IMR-90 (cell line): ENCODE data around the gene FNTB. TPM values are rescaled to one million over a fixed set of nuclear protein-coding genes. Genes with fewer than 3 reads are reported as not detected.

Experiments used
- ATAC-seq: fragments of 200-7000 bp; cut with Tn5 transposase; 2 replicates; pipeline ENCODE4 v1.9.1; 2020; ENCODE audit warnings: low read depth, mild to moderate bottlenecking, moderate library complexity
- BruUV-seq: library from RNA; stranded (reverse); fragments of 400-500 nt; replicated peaks from 2 replicates; lab custom pipeline; 2021; lab: Mats Ljungman, UMichigan
- CTCF ChIA-PET: fragments of 300-600 bp; formaldehyde crosslinking; extraction: SDS; loops from one replicate; lab custom pipeline; 2021; ENCODE audit warnings: antibody characterized with exemption; lab: Yijun Ruan, JAX
- POLR2A ChIA-PET: fragments of 300-600 bp; sonication (Branson Sonifier 250); formaldehyde crosslinking; loops from one replicate; lab custom pipeline; 2022; ENCODE audit warnings: antibody characterized with exemption; ENCODE audit not compliant: unreplicated experiment; lab: Charles Lee
- DNase-seq: peaks from one replicate; pipeline ENCODE4 v3.0.0; 2013
- H2AFZ ChIP-seq: replicated peaks from 2 replicates; pipeline ENCODE3; 2013; ENCODE audit warnings: low read length, mild to moderate bottlenecking; ENCODE audit not compliant: poor library complexity
- H2AK5ac ChIP-seq: 2 replicates; pipeline ENCODE4 v1.6.1; 2013; ENCODE audit warnings: low read depth, low read length, inconsistent platforms
- H2AK9ac ChIP-seq: replicated peaks from 2 replicates; pipeline ENCODE3; 2013; ENCODE audit warnings: mild to moderate bottlenecking, low read depth, low read length, moderate library complexity; ENCODE audit not compliant: poor library complexity
- H2BK120ac ChIP-seq: 2 replicates; pipeline ENCODE4 v1.6.1; 2013; ENCODE audit warnings: low read depth, low read length, inconsistent platforms
- H2BK15ac ChIP-seq: 3 replicates; pipeline ENCODE4 v1.6.1; 2013; ENCODE audit warnings: low read depth, low read length, inconsistent platforms
- H2BK20ac ChIP-seq: 2 replicates; pipeline ENCODE4 v1.6.1; 2013; ENCODE audit warnings: low read depth, mild to moderate bottlenecking, inconsistent platforms, low read length, moderate library complexity
- H2BK5ac ChIP-seq: 2 replicates; pipeline ENCODE4 v1.6.1; 2013; ENCODE audit warnings: mild to moderate bottlenecking, low read depth, low read length, inconsistent platforms; ENCODE audit not compliant: poor library complexity, severe bottlenecking
- H3K14ac ChIP-seq: replicated peaks from 2 replicates; pipeline ENCODE4 v1.6.1; 2013; ENCODE audit warnings: low read depth, low read length, inconsistent platforms
- H3K18ac ChIP-seq: 2 replicates; pipeline ENCODE4 v1.6.1; 2013; ENCODE audit warnings: low read depth, low read length, control low read depth
- H3K23ac ChIP-seq: 2 replicates; pipeline ENCODE4 v1.6.1; 2013; ENCODE audit warnings: low read depth, low read length, inconsistent platforms
- H3K27ac ChIP-seq: 2 replicates; pipeline ENCODE4 v1.5.1; 2013; ENCODE audit warnings: mild to moderate bottlenecking, control low read depth, low read length; ENCODE audit not compliant: insufficient read depth
- H3K27me3 ChIP-seq: 2 replicates; pipeline ENCODE4 v1.6.1; 2013; ENCODE audit warnings: low read length; ENCODE audit not compliant: control insufficient read depth, insufficient read depth
- H3K36me3 ChIP-seq: 2 replicates; pipeline ENCODE4 v1.6.1; 2013; ENCODE audit warnings: low read length, mixed read lengths; ENCODE audit not compliant: control insufficient read depth, insufficient read depth
- H3K4ac ChIP-seq: 2 replicates; pipeline ENCODE4 v1.6.1; 2013; ENCODE audit warnings: low read depth, low read length, inconsistent platforms
- H3K4me1 ChIP-seq: 2 replicates; pipeline ENCODE4 v1.6.1; 2013; ENCODE audit warnings: low read length, mixed read lengths; ENCODE audit not compliant: control insufficient read depth, insufficient read depth
- H3K4me2 ChIP-seq: 2 replicates; pipeline ENCODE4 v1.6.1; 2013; ENCODE audit warnings: low read depth, mild to moderate bottlenecking, control low read depth, low read length, moderate library complexity
- H3K4me3 ChIP-seq: 2 replicates; pipeline ENCODE4 v1.5.1; 2013; ENCODE audit warnings: low read depth, mild to moderate bottlenecking, control low read depth, low read length, moderate library complexity; ENCODE audit not compliant: insufficient read depth
- H3K56ac ChIP-seq: 2 replicates; pipeline ENCODE4 v1.6.1; 2013; ENCODE audit warnings: low read length, inconsistent platforms; ENCODE audit not compliant: insufficient read depth; ENCODE audit errors: extremely low read depth
- H3K79me1 ChIP-seq, 2 experiments: 2 replicates each; pipeline ENCODE4 v1.6.1; 2013; ENCODE audit warnings: low read length in 2 of 2, inconsistent platforms in 1 of 2, low read depth in 1 of 2
- H3K9ac ChIP-seq: 2 replicates; pipeline ENCODE4 v1.6.1; 2013; ENCODE audit warnings: low read depth, low read length, control low read depth
- H3K9me1 ChIP-seq: 2 replicates; pipeline ENCODE4 v1.6.1; 2013; ENCODE audit warnings: low read length, inconsistent platforms; ENCODE audit not compliant: insufficient read depth
- H3K9me3 ChIP-seq: 2 replicates; pipeline ENCODE4 v1.6.1; 2013; ENCODE audit warnings: low read length; ENCODE audit not compliant: control insufficient read depth, insufficient read depth
- H4K20me1 ChIP-seq: 2 replicates; pipeline ENCODE4 v1.6.1; 2013; ENCODE audit warnings: low read length, inconsistent platforms; ENCODE audit not compliant: insufficient read depth
- H4K5ac ChIP-seq: 2 replicates; pipeline ENCODE4 v1.6.1; 2013; ENCODE audit warnings: mild to moderate bottlenecking, low read depth, low read length, control low read depth
- H4K8ac ChIP-seq, 2 experiments: 2 replicates each; pipeline ENCODE4 v1.6.1; 2013; ENCODE audit warnings: low read depth in 2 of 2, low read length in 2 of 2, control low read depth in 1 of 2, inconsistent platforms in 1 of 2
- H4K91ac ChIP-seq: 2 replicates; pipeline ENCODE4 v1.6.1; 2013; ENCODE audit warnings: low read depth, low read length, inconsistent platforms; ENCODE audit not compliant: insufficient read depth
- BHLHE40 ChIP-seq: fragments of 150-350 bp; IDR thresholded peaks from 2 replicates; pipeline ENCODE4 v1.6.1; 2016; ENCODE audit warnings: mild to moderate bottlenecking, low read depth, low read length
- CEBPB ChIP-seq: IDR thresholded peaks from 2 replicates; pipeline ENCODE4 v1.6.1; 2012; ENCODE audit warnings: low read depth, low read length, improper control_type of control experiment
- CHD1 ChIP-seq: IDR thresholded peaks from 2 replicates; pipeline ENCODE4 v1.6.1; 2012; ENCODE audit warnings: low read depth, low read length, improper control_type of control experiment
- FOS ChIP-seq: fragments of 150-350 bp; IDR thresholded peaks from 2 replicates; pipeline ENCODE4 v1.6.1; 2016; ENCODE audit warnings: low read depth, low read length
- MAFK ChIP-seq: IDR thresholded peaks from 2 replicates; pipeline ENCODE4 v1.6.1; 2012; ENCODE audit warnings: low read depth, low read length, improper control_type of control experiment
- MAZ ChIP-seq: IDR thresholded peaks from 2 replicates; pipeline ENCODE4 v1.6.1; 2012; ENCODE audit warnings: low read depth, mild to moderate bottlenecking, low read length, improper control_type of control experiment, moderate library complexity, borderline replicate concordance
- MXI1 ChIP-seq: IDR thresholded peaks from 2 replicates; pipeline ENCODE4 v1.6.1; 2012; ENCODE audit warnings: low read depth, mild to moderate bottlenecking, low read length, moderate library complexity, borderline replicate concordance
- NFE2L2 ChIP-seq: fragments of 150-350 bp; IDR thresholded peaks from 2 replicates; pipeline ENCODE4 v1.6.1; 2016; ENCODE audit warnings: low read depth, mild to moderate bottlenecking, low read length
- POLR2A ChIP-seq: IDR thresholded peaks from 2 replicates; pipeline ENCODE4 v1.6.1; 2012; ENCODE audit warnings: mild to moderate bottlenecking, low read depth, low read length
- RAD21 ChIP-seq: IDR thresholded peaks from 2 replicates; pipeline ENCODE4 v1.6.1; 2012; ENCODE audit warnings: low read length, improper control_type of control experiment
- RCOR1 ChIP-seq: IDR thresholded peaks from 2 replicates; pipeline ENCODE4 v1.6.1; 2012; ENCODE audit warnings: mild to moderate bottlenecking, low read length, improper control_type of control experiment; ENCODE audit not compliant: insufficient replicate concordance
- RFX5 ChIP-seq: IDR thresholded peaks from 2 replicates; pipeline ENCODE4 v1.8.0; 2012; ENCODE audit warnings: low read depth, mild to moderate bottlenecking, low read length, moderate library complexity
- WGBS, 2 experiments: methylation state at CpG; one replicate each; pipeline versions ENCODE4 v1.1.5 to v1.1.7; 2013; ENCODE audit warnings: missing lambda C conversion rate in 2 of 2; ENCODE audit not compliant: insufficient read length in 1 of 2; ENCODE audit errors: extremely low coverage in 2 of 2; 5-methylcytosine and 5-hydroxymethylcytosine counted together
- dilution Hi-C: fragments of 300-500 bp; cut with HindIII; formaldehyde crosslinking; loops from one replicate; pipeline ENCODE4 v1.14.3; 2018; ENCODE audit warnings: low sequenced_read_pairs; ENCODE audit not compliant: unreplicated experiment
- in situ Hi-C: fragments of 300-500 bp; cut with MboI; formaldehyde crosslinking; loops from 3 replicates; pipeline ENCODE4 v1.14.3; 2019; ENCODE audit warnings: low sequenced_read_pairs, inconsistent platforms, mixed read lengths
- intact Hi-C: fragments of 100-400 bp; cut with micrococcal nuclease; formaldehyde crosslinking; loops from 2 replicates; pipeline ENCODE4 v1.10.0; 2022
- polyA plus RNA-seq, 3 experiments: library from polyadenylated mRNA; depleted of rRNA; stranded (reverse); fragments of >200 nt; gene quantifications; 2 replicates each; pipeline ENCODE4 v1.2.3, GENCODE V29; 2012; ENCODE audit warnings: low replicate concordance in 1 of 3
- total RNA-seq: library from RNA; depleted of rRNA; stranded (reverse); fragments of >200 nt; gene quantifications from 2 replicates; pipeline ENCODE4 v1.2.3, GENCODE V29; 2012
- TF ChIP-seq, protein P1 (sequence below): fragments of 150-350 bp; IDR thresholded peaks from 2 replicates; pipeline ENCODE4 v1.6.1; 2017; ENCODE audit warnings: mild to moderate bottlenecking, antibody characterized with exemption, low read length, low read depth

The FNTB gene
- total and polyA plus RNA-seq, 2 of the 4 experiments (the other 2 are of a cell fraction): 9.9 to 18.5 TPM

DNA sequence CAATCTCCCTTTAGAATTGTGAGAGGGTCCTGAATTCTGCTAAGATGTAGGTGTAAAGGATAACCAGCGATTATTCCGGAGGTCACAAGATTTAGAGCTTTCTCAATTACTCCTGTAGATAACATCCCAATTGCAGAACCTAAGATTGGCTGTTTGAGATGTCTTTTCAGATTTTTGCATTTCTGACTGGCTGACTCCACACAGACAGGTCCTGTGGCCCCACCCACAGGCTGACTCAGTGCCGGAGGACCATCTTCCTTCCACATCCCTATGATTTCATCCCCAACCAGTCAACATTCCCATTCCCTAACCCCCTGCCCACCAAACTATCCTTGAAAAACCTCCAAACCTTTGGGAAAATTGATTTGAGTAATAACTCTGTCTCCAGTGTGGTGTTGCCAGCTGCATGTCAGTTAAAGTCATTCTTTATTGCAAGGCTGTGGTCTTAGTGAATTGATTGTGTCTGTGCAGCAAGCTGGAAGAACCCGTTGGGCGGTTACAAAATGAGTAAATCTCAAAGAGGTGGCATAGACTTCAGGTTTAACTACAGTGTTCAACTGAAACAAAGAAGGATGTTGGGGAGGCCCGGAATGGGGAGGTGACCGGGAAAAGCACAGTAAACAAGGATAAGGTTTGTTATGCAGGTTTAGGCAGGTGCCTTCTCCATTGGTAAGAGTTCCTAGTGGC is 10.6 kb downstream of the FNTB start:
- Histone ChIP-seq H2AK9ac (no peak overlapping the region), H2BK5ac (no peak overlapping the region), H2BK15ac (no peak overlapping the region), H3K56ac (no peak overlapping the region), H3K79me1 (peaks cover 8 to 46% of the 10 kb centered on the region in 2 experiments; a peak in 3 of 4 replicates), H3K27me3 (no peaks in the 10 kb centered on the region), H4K20me1 (peaks cover 3% of the 10 kb centered on the region; the same call in 1 of the 2 replicates), H4K8ac (no peak overlapping the region), H3K4ac (no peak overlapping the region; the same call in 1 of the 2 replicates), H3K27ac (no peak overlapping the region), H3K9me1 (peaks cover 9% of the 10 kb centered on the region), H3K23ac (no peak overlapping the region), H3K9ac (no peak overlapping the region), H2AFZ (no peak overlapping the region), H3K4me2 (no peak overlapping the region), H3K9me3 (no peaks in the 10 kb centered on the region), H2BK120ac (no peak overlapping the region), H3K18ac (no peak overlapping the region), H4K5ac (no peak overlapping the region), H2AK5ac (no peak overlapping the region), H2BK20ac (no peak overlapping the region), H3K4me1 (peaks cover 13% of the 10 kb centered on the region), H3K36me3 (no peaks in the 10 kb centered on the region), H3K14ac (no peak overlapping the region), H3K4me3 (no peak overlapping the region), H4K91ac (0 out of 2 replicates have a peak overlapping the region, but pooled peaks have one; percentile 19)
- CTCF ChIA-PET: interaction anchor here (1.0 kb wide), 1 partner anchor 23 kb away, joined by 4 read pairs; no protein-coding TSS in a partner anchor
- in situ Hi-C loops (no loop called here), intact Hi-C loops (no loop called here), dilution Hi-C loops (no loop called here)
- ATAC-seq (no peak), DNase-seq (no peak)
- 100% methylated on average over 2 of the region's 7 CpGs; no CpG with 5 or more reads in 1 of the 2 experiments for WGBS, 2 experiments
- BruUV-seq: no TSS peak
- POLR2A ChIA-PET: no interaction called here
- TF ChIP-seq POLR2A: no peak
- no peak for TF ChIP-seq MAFK
- no peak for TF ChIP-seq FOS
- TF ChIP-seq MAZ: no peak
- TF ChIP-seq NFE2L2: no peak
- no peak for TF ChIP-seq RFX5
- TF ChIP-seq MXI1: no peak
- no peak for TF ChIP-seq RAD21
- no peak for TF ChIP-seq CHD1
- no peak for TF ChIP-seq RCOR1
- TF ChIP-seq, protein P1, sequence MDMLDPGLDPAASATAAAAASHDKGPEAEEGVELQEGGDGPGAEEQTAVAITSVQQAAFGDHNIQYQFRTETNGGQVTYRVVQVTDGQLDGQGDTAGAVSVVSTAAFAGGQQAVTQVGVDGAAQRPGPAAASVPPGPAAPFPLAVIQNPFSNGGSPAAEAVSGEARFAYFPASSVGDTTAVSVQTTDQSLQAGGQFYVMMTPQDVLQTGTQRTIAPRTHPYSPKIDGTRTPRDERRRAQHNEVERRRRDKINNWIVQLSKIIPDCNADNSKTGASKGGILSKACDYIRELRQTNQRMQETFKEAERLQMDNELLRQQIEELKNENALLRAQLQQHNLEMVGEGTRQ: no peak
- TF ChIP-seq CEBPB: no peak
- TF ChIP-seq BHLHE40: no peak
